Loucy (cell line): ENCODE data around the gene LGALS3BP.

Experiments
- H2AFZ ChIP-seq: fragments of 200-600 bp; sonication (generic); 2 replicates; pipeline ENCODE4 v1.6.0; 2016; ENCODE audit warnings: antibody characterized with exemption, mild to moderate bottlenecking, low read length, moderate library complexity
- H3F3A ChIP-seq: fragments of 200-600 bp; 2 replicates; pipeline ENCODE4 v1.6.0; 2016; ENCODE audit warnings: antibody characterized with exemption, low read depth, mild to moderate bottlenecking
- H3K27me3 ChIP-seq: fragments of 200-600 bp; sonication (generic); 2 replicates; pipeline ENCODE4 v1.6.1; 2014; ENCODE audit warnings: low read length, mild to moderate bottlenecking; ENCODE audit not compliant: insufficient read depth, poor library complexity, severe bottlenecking
- H3K36me3 ChIP-seq: fragments of 200-600 bp; sonication (generic); 2 replicates; pipeline ENCODE4 v1.6.1; 2016; ENCODE audit warnings: low read length; ENCODE audit not compliant: insufficient read depth
- H3K4me1 ChIP-seq: fragments of 200-600 bp; sonication (generic); 2 replicates; pipeline ENCODE4 v1.5.1; 2014; ENCODE audit warnings: low read length, mild to moderate bottlenecking; ENCODE audit not compliant: insufficient read depth, poor library complexity, severe bottlenecking
- H3K4me2 ChIP-seq: fragments of 200-600 bp; sonication (generic); 2 replicates; pipeline ENCODE4 v1.6.0; 2014; ENCODE audit warnings: antibody characterized with exemption, low read length, low read depth, mild to moderate bottlenecking; ENCODE audit not compliant: poor library complexity, severe bottlenecking
- H3K4me3 ChIP-seq: fragments of 200-600 bp; sonication (generic); 2 replicates; pipeline ENCODE4 v1.5.1; 2014; ENCODE audit warnings: low read length, mild to moderate bottlenecking, mixed read lengths; ENCODE audit not compliant: poor library complexity, severe bottlenecking
- H3K79me2 ChIP-seq: fragments of 200-600 bp; sonication (generic); 2 replicates; pipeline ENCODE4 v1.6.1; 2014; ENCODE audit warnings: low read length; ENCODE audit not compliant: insufficient read depth
- H3K9ac ChIP-seq: fragments of 200-600 bp; sonication (generic); 2 replicates; pipeline ENCODE4 v1.6.0; 2014; ENCODE audit warnings: mild to moderate bottlenecking, low read depth, low read length, moderate library complexity; ENCODE audit not compliant: poor library complexity, severe bottlenecking
- H3K9me2 ChIP-seq: fragments of 200-600 bp; sonication (generic); replicated peaks from 2 replicates; pipeline ENCODE4 v1.6.1; 2016; ENCODE audit warnings: low read depth, low read length, mixed read lengths
- H3K9me3 ChIP-seq: fragments of 200-600 bp; sonication (generic); 2 replicates; pipeline ENCODE4 v1.6.1; 2014; ENCODE audit warnings: mild to moderate bottlenecking, antibody characterized with exemption, low read length, low read depth; ENCODE audit not compliant: insufficient read depth
- H4K20me1 ChIP-seq: fragments of 200-600 bp; sonication (generic); 2 replicates; pipeline ENCODE4 v1.6.0; 2014; ENCODE audit warnings: antibody characterized with exemption, low read length, mild to moderate bottlenecking; ENCODE audit not compliant: insufficient read depth, poor library complexity, severe bottlenecking
- EZH2phosphoT487 ChIP-seq: fragments of 200-600 bp; IDR thresholded peaks from 2 replicates; pipeline ENCODE4 v1.6.1; 2018; ENCODE audit warnings: antibody characterized with exemption, mild to moderate bottlenecking, moderate library complexity, borderline replicate concordance
- TF ChIP-seq, protein P1 (sequence below): fragments of 200-600 bp; sonication (generic); conservative IDR thresholded peaks from 2 replicates; pipeline ENCODE4 v1.5.1; 2014; ENCODE audit warnings: mild to moderate bottlenecking, antibody characterized with exemption, low read length

Gene LGALS3BP

DNA sequence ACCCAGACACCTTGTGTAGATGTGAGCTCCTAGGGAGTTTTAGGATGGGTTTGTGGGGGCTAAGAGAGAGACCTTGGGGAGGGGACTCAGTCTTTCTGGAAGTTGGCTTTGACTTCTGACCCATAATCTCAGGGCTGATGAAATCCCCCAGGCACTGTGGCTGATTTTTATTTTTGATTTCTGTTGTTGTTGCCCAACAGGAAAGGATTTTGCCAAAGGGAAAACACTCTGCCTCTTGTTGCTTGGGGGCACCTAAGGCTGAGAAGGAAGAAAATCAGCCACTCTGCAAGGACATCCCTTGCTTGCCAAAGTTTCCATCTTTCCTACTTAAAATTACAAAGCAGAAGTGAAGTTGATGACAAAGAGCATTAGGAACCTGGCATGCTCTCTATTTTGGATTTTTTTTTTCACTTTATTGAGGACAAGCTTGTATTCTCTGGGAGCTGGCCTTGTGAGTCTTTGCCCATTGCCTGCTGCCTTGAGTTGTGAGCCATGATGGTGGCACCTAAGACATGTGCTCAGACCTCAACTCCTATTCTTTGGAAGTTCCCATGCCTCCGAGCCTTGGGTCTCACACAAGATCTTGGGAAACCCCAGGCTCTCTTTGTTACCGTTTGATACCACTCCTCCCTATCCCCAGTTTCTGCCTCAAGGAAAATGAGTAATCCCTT, 41.0 kb upstream of the LGALS3BP start:
- H3K9ac ChIP-seq: no peak overlapping the region
- H3K9me2 ChIP-seq: no peaks in the 10 kb centered on the region
- no peak overlapping the region for H3K4me2 ChIP-seq
- no peaks in the 10 kb centered on the region for H3K79me2 ChIP-seq
- no peak overlapping the region for H3K4me3 ChIP-seq
- no peaks in the 10 kb centered on the region for H3K9me3 ChIP-seq
- no peaks in the 10 kb centered on the region for H4K20me1 ChIP-seq
- H3F3A ChIP-seq: no peaks in the 10 kb centered on the region
- no peaks in the 10 kb centered on the region for H3K27me3 ChIP-seq
- TF ChIP-seq EZH2phosphoT487: no peak
- TF ChIP-seq, protein P1, sequence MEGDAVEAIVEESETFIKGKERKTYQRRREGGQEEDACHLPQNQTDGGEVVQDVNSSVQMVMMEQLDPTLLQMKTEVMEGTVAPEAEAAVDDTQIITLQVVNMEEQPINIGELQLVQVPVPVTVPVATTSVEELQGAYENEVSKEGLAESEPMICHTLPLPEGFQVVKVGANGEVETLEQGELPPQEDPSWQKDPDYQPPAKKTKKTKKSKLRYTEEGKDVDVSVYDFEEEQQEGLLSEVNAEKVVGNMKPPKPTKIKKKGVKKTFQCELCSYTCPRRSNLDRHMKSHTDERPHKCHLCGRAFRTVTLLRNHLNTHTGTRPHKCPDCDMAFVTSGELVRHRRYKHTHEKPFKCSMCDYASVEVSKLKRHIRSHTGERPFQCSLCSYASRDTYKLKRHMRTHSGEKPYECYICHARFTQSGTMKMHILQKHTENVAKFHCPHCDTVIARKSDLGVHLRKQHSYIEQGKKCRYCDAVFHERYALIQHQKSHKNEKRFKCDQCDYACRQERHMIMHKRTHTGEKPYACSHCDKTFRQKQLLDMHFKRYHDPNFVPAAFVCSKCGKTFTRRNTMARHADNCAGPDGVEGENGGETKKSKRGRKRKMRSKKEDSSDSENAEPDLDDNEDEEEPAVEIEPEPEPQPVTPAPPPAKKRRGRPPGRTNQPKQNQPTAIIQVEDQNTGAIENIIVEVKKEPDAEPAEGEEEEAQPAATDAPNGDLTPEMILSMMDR: no peak
- H3K4me1 ChIP-seq: peaks cover 8% of the 10 kb centered on the region
- H3K36me3 ChIP-seq: no peaks in the 10 kb centered on the region
- no peak overlapping the region for H2AFZ ChIP-seq

DNA sequence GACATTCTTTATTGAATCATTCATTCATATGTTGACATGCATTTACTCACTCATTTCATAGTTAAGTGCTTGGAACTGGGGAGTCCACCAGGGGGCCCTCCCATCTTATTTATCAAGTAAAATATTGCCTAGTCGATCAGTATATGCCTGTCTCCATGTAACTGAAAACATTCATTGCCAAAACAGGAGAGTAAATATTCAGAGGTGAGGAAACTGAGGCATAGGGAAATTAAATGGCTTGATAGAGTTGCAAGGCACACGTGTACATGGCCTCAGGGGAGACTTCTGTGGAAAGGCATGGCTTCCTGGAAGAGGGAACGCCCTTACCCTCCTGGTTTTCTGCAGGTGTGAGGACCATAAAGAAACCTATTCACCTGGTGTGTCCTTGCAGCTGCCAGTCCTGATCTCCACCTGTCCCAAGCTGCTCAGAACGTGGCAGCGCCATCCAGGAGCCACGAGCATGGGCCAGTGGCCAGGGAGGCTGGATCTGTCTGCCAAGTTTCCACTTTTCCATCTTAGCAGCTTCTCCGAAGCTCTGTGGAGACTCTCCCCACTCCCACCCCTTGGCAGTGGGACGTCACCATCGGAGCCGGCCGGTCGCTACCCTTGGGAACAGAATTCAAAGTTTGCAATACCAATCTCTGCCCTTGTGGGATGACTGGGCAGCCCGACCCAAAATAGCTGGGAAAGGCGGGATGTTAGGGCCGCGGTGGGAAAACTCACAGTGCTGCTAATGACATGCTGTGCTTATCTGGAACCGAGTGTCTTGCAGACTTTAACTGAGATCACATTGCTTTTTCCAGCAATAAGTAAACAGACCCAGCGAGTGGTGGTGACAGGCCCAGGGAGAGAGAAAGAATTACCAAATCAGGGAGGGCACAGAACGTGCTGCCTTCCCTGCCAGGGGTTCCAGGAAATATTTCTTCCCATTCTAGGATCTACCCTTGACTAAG, 40.2 kb upstream of the LGALS3BP start:
- H3K27me3 ChIP-seq: no peaks in the 10 kb centered on the region
- no peak for TF ChIP-seq EZH2phosphoT487
- TF ChIP-seq, protein P1: peak; percentile 80

DNA sequence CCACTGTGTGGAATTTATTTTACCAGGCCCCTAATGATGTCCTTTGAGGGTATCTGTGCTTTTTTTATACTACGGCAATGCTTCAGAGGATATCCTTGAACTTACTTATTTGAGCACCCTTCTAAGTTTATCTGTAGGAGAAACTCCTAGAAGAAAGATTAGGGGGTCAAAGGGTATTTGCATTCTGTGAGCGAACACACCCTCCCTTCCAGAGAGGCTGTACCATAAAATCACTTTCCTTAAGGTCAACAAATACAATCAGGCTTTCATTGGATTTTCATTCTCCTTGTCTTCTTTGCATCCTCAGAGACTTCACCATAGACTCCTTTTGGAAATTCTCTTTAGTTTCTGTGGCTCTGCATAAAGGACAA, 39.5 kb upstream of the LGALS3BP start:
- Histone ChIP-seq H3K4me2 (no peak overlapping the region), H3K79me2 (no peaks in the 10 kb centered on the region), H4K20me1 (no peaks in the 10 kb centered on the region), H3K9me3 (no peaks in the 10 kb centered on the region), H3K27me3 (no peaks in the 10 kb centered on the region), H3K9me2 (no peaks in the 10 kb centered on the region), H3F3A (no peaks in the 10 kb centered on the region), H3K36me3 (no peaks in the 10 kb centered on the region), H2AFZ (no peak overlapping the region), H3K9ac (no peak overlapping the region), H3K4me1 (peaks cover 6% of the 10 kb centered on the region), H3K4me3 (no peak overlapping the region)
- no peak for TF ChIP-seq EZH2phosphoT487
- TF ChIP-seq, protein P1: no peak

More for the DNA sequence above, 40.2 kb upstream of the LGALS3BP start:
- no peaks in the 10 kb centered on the region for H3K36me3 ChIP-seq
- no peaks in the 10 kb centered on the region for H3K9me2 ChIP-seq
- no peak overlapping the region for H3K4me2 ChIP-seq
- no peaks in the 10 kb centered on the region for H4K20me1 ChIP-seq
- no peaks in the 10 kb centered on the region for H3F3A ChIP-seq
- no peak overlapping the region for H2AFZ ChIP-seq
- no peaks in the 10 kb centered on the region for H3K9me3 ChIP-seq
- H3K4me3 ChIP-seq: no peak overlapping the region
- H3K4me1 ChIP-seq: peaks cover 8% of the 10 kb centered on the region
- no peaks in the 10 kb centered on the region for H3K79me2 ChIP-seq
- H3K9ac ChIP-seq: no peak overlapping the region
